Effector memory CD4-positive, alpha-beta T cell (primary cell): ENCODE data around the gene ERVK3-1.

Experiments
- DNase-seq, 3 donors: peaks; one replicate each; pipeline ENCODE4 v3.0.0-alpha.2; 2020
- H3K27ac ChIP-seq: 2 replicates; pipeline ENCODE4 v1.7.0; 2013; ENCODE audit warnings: mild to moderate bottlenecking, low read length, moderate library complexity; ENCODE audit not compliant: insufficient read depth, poor library complexity, severe bottlenecking
- H3K27me3 ChIP-seq: replicated peaks from 2 replicates; pipeline ENCODE4 v1.7.0; 2013; ENCODE audit warnings: mild to moderate bottlenecking, low read length; ENCODE audit not compliant: insufficient read depth, control insufficient read depth, poor library complexity, severe bottlenecking
- H3K36me3 ChIP-seq: 2 replicates; pipeline ENCODE4 v1.7.0; 2013; ENCODE audit warnings: mild to moderate bottlenecking, low read length, moderate library complexity; ENCODE audit not compliant: control insufficient read depth, insufficient read depth
- H3K4me1 ChIP-seq: 2 replicates; pipeline ENCODE4 v1.7.0; 2013; ENCODE audit warnings: low read length, mild to moderate bottlenecking; ENCODE audit not compliant: control insufficient read depth, insufficient read depth, poor library complexity, severe bottlenecking
- H3K4me3 ChIP-seq: 2 replicates; pipeline ENCODE4 v1.7.0; 2013; ENCODE audit warnings: low read length, low read depth, mild to moderate bottlenecking; ENCODE audit not compliant: insufficient read depth, poor library complexity, severe bottlenecking
- H3K9me3 ChIP-seq: 2 replicates; pipeline ENCODE4 v1.7.0; 2013; ENCODE audit warnings: mild to moderate bottlenecking, low read length, moderate library complexity; ENCODE audit not compliant: control insufficient read depth

Gene ERVK3-1

DNA sequence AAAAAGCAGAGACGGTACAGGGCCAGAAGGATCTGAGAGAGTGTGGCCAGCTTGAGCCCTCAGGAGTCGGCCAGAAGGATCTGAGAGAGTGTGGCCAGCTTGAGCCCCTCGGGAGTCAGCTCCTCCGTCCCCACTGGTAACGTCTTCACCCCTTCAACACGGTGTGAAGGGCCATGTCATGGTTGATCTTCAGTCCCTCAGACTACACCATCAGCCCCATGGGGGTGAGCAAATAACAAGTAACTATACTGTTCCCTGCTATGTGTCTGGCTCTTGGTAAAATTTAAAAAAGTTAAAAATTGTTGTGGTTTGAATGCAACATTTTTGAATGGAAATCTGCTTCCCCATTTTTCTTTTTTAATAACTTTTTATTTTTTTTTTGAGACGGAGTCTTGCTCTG lies 28.0 kb upstream of the ERVK3-1 start:
- no peak overlapping the region for H3K27ac ChIP-seq
- H3K27me3 ChIP-seq: no peaks in the 10 kb centered on the region
- peaks cover 7% of the 10 kb centered on the region for H3K9me3 ChIP-seq
- no peak for DNase-seq
- peaks cover 6% of the 10 kb centered on the region for H3K4me1 ChIP-seq
- H3K4me3 ChIP-seq: no peak overlapping the region
- H3K36me3 ChIP-seq: peaks cover 16% of the 10 kb centered on the region

DNA sequence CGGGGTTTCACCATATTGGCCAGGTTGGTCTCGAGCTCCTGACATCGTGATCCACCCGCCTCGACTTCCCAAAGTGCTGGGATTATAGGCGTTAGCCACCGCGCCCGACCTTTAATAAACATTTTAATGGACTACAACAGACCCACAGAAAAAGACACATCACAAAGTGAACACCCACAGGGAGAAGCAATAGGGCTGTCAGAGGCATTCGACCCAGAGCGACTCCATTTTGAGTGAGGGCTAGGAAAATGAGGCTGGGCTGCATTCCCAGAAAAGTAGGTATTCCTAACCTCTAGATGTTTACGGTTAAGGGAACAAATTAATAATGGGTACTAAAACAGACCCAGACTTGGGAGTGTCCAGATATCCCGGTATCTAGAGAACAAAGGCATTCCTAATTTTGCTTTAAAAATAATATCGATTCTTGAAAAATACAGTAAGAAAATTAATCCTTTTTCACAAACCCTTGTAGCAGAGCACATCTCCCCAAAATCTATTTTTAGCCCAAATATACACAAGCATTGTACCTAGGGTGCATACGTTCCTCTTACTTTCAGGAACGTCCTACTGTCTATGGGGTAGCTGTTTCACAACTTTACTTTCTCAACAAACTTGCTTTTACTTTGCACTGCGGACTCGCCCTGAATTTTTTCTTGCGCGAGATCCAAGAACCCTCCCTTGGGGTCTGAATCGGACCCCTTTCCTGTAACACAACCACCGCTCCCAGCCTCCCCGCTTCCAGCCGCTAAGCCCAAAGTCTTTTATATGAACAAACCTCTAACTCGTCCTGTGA lies 27.2 kb upstream of the ERVK3-1 start:
- no peak for DNase-seq
- Histone ChIP-seq H3K4me1 (peaks cover 6% of the 10 kb centered on the region), H3K4me3 (peak overlapping the region; percentile 95), H3K27me3 (no peaks in the 10 kb centered on the region), H3K27ac (peak overlapping the region; percentile 69), H3K36me3 (peaks cover 16% of the 10 kb centered on the region), H3K9me3 (peaks cover 7% of the 10 kb centered on the region)

DNA sequence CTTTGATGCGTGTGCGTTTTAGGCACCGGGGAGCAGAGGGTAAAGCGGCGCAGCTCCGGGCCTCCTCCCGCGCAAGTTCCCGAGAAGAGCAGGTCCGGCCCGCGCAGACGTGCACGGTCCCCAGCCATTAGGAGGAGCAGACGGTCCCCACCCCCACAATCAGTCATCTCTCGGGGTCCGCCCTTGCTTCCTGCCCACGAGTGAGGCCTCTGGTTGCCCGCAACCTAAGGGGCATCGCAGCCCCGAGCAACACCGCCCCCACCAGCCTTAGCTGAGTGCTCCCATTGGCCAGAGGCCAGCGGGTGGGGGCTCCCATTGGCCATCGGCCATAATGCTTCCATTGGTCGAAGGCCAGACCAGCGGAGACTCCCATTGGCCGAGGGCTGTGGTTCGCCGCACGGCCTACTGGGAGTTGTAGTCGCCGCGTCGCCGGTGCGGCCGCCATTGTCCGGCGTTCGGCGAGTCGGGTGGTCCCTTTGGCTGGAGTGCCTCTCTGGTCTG lies 26.6 kb upstream of the ERVK3-1 start, which contains the start of gene ZNF8:
TSS of gene ZNF8 (plus strand) at position 415 of the 501 bp plus-strand sequence. CDS start 127 bp downstream, outside the sequence.
- Histone ChIP-seq H3K27ac (peak within 1 kb of the TSS; percentile 69), H3K4me1 (peaks cover 6% of the 10 kb centered on the region), H3K9me3 (peaks cover 7% of the 10 kb centered on the region), H3K27me3 (no peaks in the 10 kb centered on the region), H3K4me3 (peak within 1 kb of the TSS; percentile 95), H3K36me3 (peaks cover 16% of the 10 kb centered on the region)
- DNase-seq: peak; percentile 91 to 96 (median 95)

DNA sequence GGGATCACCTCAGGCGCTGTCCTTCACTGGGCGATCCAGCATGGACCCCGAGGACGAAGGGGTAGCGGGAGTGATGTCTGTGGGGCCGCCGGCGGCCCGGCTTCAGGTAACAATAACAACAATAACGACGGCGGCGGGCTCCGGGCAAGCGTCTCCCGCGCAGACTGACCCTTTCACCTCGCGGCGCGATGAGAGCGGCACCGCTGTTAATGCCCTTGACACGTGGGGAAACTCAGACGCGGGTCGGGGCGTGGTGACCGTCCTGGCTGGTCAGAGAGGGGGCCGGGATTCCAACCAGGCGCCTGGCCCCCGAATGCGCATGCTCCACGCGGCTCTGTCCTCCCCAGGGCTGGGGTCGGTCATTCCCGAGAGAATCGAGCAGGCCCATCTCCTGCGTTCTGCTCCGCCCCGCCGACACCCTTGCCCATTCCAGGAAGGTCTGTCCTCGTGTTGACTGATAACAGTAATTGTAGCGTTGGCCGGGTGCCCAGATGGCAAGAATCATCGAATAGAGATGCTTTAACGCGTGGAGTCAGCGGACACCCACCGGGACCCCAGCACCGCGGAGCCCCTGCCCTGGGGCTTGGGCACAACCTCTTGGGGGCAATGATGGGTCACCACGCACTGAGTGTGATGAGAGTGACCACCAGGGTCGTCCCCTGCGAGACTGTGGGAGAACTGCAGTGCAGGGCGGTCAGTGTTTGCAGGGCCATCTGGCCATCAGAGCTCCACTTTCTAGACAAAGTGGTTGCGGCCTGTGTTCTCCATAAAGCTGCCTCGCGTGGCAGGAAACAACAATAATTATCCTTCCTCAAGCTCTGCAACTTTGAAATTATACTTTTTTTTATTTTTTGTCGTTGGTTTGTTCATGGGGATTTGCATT lies 25.9 kb upstream of the ERVK3-1 start:
- Histone ChIP-seq H3K9me3 (peaks cover 7% of the 10 kb centered on the region), H3K36me3 (peaks cover 13% of the 10 kb centered on the region), H3K4me1 (peaks cover 6% of the 10 kb centered on the region), H3K27ac (peak overlapping the region; percentile 69), H3K27me3 (no peaks in the 10 kb centered on the region), H3K4me3 (peak overlapping the region; percentile 95)
- DNase-seq: peak; percentile 4 to 32 (median 5)

DNA sequence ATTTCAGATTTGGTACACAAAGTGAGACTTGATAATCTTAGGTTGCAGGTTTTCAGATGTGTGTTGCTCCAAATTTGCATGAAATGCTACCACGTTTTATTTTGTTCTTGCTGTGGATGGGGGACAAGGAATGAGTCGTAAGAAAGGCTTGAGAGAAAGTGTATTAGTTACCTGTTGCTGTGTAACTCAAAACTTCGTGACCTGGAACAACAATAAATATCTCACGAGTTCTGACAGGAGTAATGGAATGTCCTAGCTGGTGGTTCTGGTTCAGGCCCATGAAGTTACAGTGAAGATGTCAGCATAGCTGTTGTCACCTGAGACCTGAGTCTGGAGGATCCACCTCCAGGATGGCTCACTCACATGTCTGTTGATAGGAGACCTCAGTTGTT lies 25.3 kb upstream of the ERVK3-1 start:
- H3K36me3 ChIP-seq: peaks cover 7% of the 10 kb centered on the region
- peaks cover 3% of the 10 kb centered on the region for H3K9me3 ChIP-seq
- peaks cover 6% of the 10 kb centered on the region for H3K4me1 ChIP-seq
- DNase-seq: no peak
- H3K27ac ChIP-seq: no peak overlapping the region
- H3K4me3 ChIP-seq: no peak overlapping the region
- no peaks in the 10 kb centered on the region for H3K27me3 ChIP-seq

DNA sequence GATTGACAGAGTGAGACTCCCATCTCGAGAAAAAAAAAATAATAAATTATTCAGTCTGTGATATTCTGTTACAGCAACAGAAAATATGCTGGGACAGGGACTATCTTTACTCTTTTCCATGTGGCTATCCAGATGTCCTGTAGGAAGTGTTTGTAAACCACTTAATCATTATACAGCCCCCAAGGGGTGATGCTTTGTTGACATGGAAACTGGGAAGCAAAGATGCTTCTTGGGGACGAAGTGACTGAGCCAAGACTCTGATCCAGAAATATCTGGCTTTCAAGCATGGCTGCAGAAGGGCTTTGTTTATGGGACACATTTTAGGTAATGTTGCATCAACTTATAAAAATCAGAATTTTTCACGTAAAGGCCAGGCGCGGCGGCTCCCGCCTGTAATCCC lies 21.0 kb upstream of the ERVK3-1 start:
- no peak overlapping the region for H3K4me3 ChIP-seq
- no peaks in the 10 kb centered on the region for H3K9me3 ChIP-seq
- no peak for DNase-seq
- no peak overlapping the region for H3K27ac ChIP-seq
- no peaks in the 10 kb centered on the region for H3K27me3 ChIP-seq
- H3K36me3 ChIP-seq: peaks cover 31% of the 10 kb centered on the region
- H3K4me1 ChIP-seq: peaks cover 6% of the 10 kb centered on the region

DNA sequence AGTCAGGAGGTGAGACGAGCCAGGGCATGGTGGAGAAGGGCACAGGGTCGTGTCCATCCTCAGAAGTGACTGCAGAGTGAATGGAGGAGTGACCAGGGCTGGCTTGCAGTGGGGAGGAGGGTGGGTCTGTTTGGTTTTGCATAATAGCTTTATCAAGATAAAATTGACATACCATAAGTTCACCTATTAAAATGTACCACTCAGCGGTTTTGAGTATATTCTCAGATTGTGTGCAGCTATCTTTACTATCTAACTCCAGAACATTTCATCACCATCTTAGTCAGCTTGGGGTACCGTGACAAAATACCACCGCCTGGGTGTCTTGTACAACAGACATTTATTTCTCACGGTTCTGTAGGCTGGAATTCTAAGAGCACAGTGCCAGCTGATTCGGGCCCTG lies 13.2 kb upstream of the ERVK3-1 start:
- peaks cover 12% of the 10 kb centered on the region for H3K9me3 ChIP-seq
- H3K4me3 ChIP-seq: no peak overlapping the region

DNA sequence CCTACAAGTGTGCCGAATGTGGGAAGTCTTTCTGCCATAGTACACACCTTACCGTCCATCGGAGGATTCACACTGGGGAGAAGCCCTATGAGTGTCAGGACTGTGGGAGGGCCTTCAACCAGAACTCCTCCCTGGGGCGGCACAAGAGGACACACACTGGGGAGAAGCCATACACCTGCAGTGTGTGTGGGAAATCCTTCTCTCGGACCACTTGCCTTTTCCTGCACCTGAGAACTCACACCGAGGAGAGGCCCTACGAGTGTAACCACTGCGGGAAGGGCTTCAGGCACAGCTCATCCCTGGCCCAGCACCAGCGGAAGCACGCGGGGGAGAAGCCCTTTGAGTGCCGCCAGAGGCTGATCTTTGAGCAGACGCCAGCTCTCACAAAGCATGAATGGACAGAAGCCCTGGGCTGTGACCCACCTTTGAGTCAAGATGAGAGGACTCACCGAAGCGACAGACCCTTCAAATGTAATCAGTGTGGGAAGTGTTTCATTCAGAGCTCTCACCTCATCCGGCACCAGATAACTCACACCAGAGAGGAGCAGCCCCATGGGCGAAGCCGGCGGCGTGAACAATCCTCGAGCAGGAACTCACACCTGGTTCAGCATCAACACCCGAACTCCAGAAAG lies 10.3 kb upstream of the ERVK3-1 start:
- DNase-seq: no peak
- H3K27me3 ChIP-seq: no peaks in the 10 kb centered on the region
- H3K27ac ChIP-seq: no peak overlapping the region
- H3K36me3 ChIP-seq: peaks cover 46% of the 10 kb centered on the region
- no peak overlapping the region for H3K4me3 ChIP-seq
- no peaks in the 10 kb centered on the region for H3K4me1 ChIP-seq
- H3K9me3 ChIP-seq: peaks cover 12% of the 10 kb centered on the region

More for the DNA sequence above, 13.2 kb upstream of the ERVK3-1 start:
- no peaks in the 10 kb centered on the region for H3K4me1 ChIP-seq
- peaks cover 60% of the 10 kb centered on the region for H3K36me3 ChIP-seq
- no peak for DNase-seq
- no peaks in the 10 kb centered on the region for H3K27me3 ChIP-seq
- no peak overlapping the region for H3K27ac ChIP-seq

DNA sequence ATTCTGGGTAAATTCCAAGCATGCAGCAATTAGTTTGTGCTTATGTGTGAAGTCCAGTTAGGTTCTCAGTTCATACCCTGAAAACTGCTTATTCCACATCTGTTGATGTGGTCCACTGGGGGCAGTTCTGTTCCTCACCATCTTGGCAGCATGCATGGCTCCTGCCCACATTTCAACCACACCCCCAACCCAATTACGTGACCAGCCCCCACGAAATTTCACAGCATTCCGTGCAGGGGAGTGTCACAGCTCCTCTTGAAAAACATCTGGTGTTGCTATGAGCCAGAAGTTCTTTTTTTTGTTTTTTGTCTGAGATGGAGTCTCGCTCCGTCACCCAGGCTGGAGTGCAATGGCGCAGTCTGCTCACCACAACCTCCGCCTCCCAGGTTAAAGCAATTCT lies 9.1 kb upstream of the ERVK3-1 start:
- Histone ChIP-seq H3K27ac (no peak overlapping the region), H3K36me3 (peaks cover 43% of the 10 kb centered on the region), H3K27me3 (no peaks in the 10 kb centered on the region), H3K9me3 (peaks cover 12% of the 10 kb centered on the region), H3K4me3 (no peak overlapping the region), H3K4me1 (no peaks in the 10 kb centered on the region)
- no peak for DNase-seq
